SK-N-SH treated with all-trans-retinoic acid at 6 μM for 48 hours (cell line): ENCODE results near the gene MBOAT2.
A peak's percentile ranks its signal among the peaks of the same experiment; 100 is the strongest.
"Not testable (repeated sequence)": the region's sequence is repeated elsewhere in the genome, so short reads cannot be mapped to it uniquely, and the experiment has no call there.

Experiments
- ATAC-seq: fragments of 200-7000 bp; cut with Tn5 transposase; 3 replicates; pipeline ENCODE4 v1.9.1; 2020; ENCODE audit warnings: mild to moderate bottlenecking, moderate library complexity
- CREB5 ChIP-seq: fragments of 250-450 bp; sonication (Bioruptor Pico); IDR thresholded peaks from 2 replicates; pipeline ENCODE4 v1.5.1; 2020; ENCODE audit warnings: low read depth, mild to moderate bottlenecking, moderate library complexity
- CSRNP3 ChIP-seq: fragments of 250-450 bp; sonication (Bioruptor Pico); IDR thresholded peaks from 2 replicates; pipeline ENCODE4 v1.5.1; 2021; ENCODE audit warnings: mild to moderate bottlenecking, moderate library complexity
- ISL1 ChIP-seq: fragments of 250-450 bp; sonication (Bioruptor Pico); IDR thresholded peaks from 2 replicates; pipeline ENCODE4 v2.1.2; 2022; ENCODE audit warnings: mild to moderate bottlenecking, moderate library complexity
- OSR1 ChIP-seq: fragments of 250-450 bp; sonication (Bioruptor Pico); IDR thresholded peaks from 2 replicates; pipeline ENCODE4 v1.8.0; 2022; ENCODE audit warnings: moderate library complexity, mild to moderate bottlenecking, inconsistent platforms
- POU6F1 ChIP-seq: fragments of 250-450 bp; sonication (Bioruptor Pico); IDR thresholded peaks from 2 replicates; pipeline ENCODE4 v1.8.0; 2021; ENCODE audit warnings: low read depth, mild to moderate bottlenecking, moderate library complexity, borderline replicate concordance
- TCF4 ChIP-seq: fragments of 250-450 bp; sonication (Bioruptor Pico); IDR thresholded peaks from 2 replicates; pipeline ENCODE4 v1.8.0; 2021; ENCODE audit warnings: mild to moderate bottlenecking, moderate library complexity, borderline replicate concordance
- TOX ChIP-seq: fragments of 250-450 bp; sonication (Bioruptor Pico); IDR thresholded peaks from 2 replicates; pipeline ENCODE4 v1.8.0; 2021; ENCODE audit warnings: mild to moderate bottlenecking, moderate library complexity, borderline replicate concordance
- TSHZ2 ChIP-seq: fragments of 250-450 bp; sonication (Bioruptor Pico); IDR thresholded peaks from 2 replicates; pipeline ENCODE4 v1.5.0; 2020; ENCODE audit warnings: mild to moderate bottlenecking, moderate library complexity
- ZFP3 ChIP-seq: fragments of 250-450 bp; sonication (Bioruptor Pico); IDR thresholded peaks from 2 replicates; pipeline ENCODE4 v1.5.0; 2020; ENCODE audit warnings: mild to moderate bottlenecking, moderate library complexity
- ZFP30 ChIP-seq: fragments of 450-650 bp; formaldehyde crosslinking; IDR thresholded peaks from 2 replicates; pipeline ENCODE4 v1.5.0; 2022; ENCODE audit warnings: mild to moderate bottlenecking, moderate library complexity
- ZNF8 ChIP-seq: fragments of 450-650 bp; formaldehyde crosslinking; IDR thresholded peaks from 2 replicates; pipeline ENCODE4 v1.5.0; 2020; ENCODE audit warnings: mild to moderate bottlenecking, moderate library complexity

The MBOAT2 gene

GRCh38 chr2:8922431-8922830, 81.1 kb downstream of the MBOAT2 start:
- ATAC-seq = no peak
- TF ChIP-seq OSR1 (CRISPR knock-in tag) = no peak
- TF ChIP-seq CREB5 (CRISPR knock-in tag) = no peak
- TF ChIP-seq POU6F1 (CRISPR knock-in tag) = no peak
- TF ChIP-seq ZFP3 (CRISPR knock-in tag) = no peak
- no peak for TF ChIP-seq ISL1

GRCh38 chr2:8918412-8918811, 85.1 kb downstream of the MBOAT2 start:
- no peak for ATAC-seq
- TF ChIP-seq TCF4 (CRISPR knock-in tag) (no peak), ZNF8 (CRISPR knock-in tag) (no peak), CSRNP3 (CRISPR knock-in tag) (no peak), TSHZ2 (no peak), ZFP30 (CRISPR knock-in tag) (no peak)

GRCh38 chr2:8915941-8916340, 87.5 kb downstream of the MBOAT2 start:
- TF ChIP-seq TOX (CRISPR knock-in tag) (no peak), ISL1 (no peak), ZNF8 (CRISPR knock-in tag) (no peak)
- no peak for ATAC-seq

GRCh38 chr2:8913767-8914166, 89.7 kb downstream of the MBOAT2 start:
- TF ChIP-seq ZNF8 (CRISPR knock-in tag) = peak; percentile 94
- ATAC-seq = not testable (repeated sequence)

- ATAC-seq = no peak
- peak; percentile 31; the same call in 1 of the 2 replicates for TF ChIP-seq TCF4 (CRISPR knock-in tag)
- TF ChIP-seq CREB5 (CRISPR knock-in tag) = no peak
Observed at GRCh38 chr2:8907764-8908288, 95.7 kb downstream of the MBOAT2 start.

- not testable (repeated sequence) for ATAC-seq
Observed at GRCh38 chr2:8903924-8904323, 99.6 kb downstream of the MBOAT2 start.

- ATAC-seq = not testable (repeated sequence)
Observed at GRCh38 chr2:8902757-8903156, 100.7 kb downstream of the MBOAT2 start.

- not testable (repeated sequence) for ATAC-seq
Observed at GRCh38 chr2:8897206-8897605, 106.3 kb downstream of the MBOAT2 start.

- ATAC-seq = not testable (repeated sequence)
Observed at GRCh38 chr2:8896671-8897070, 106.8 kb downstream of the MBOAT2 start.

GRCh38 chr2:8895087-8895912, 108.2 kb downstream of the MBOAT2 start:
- not testable (repeated sequence) for ATAC-seq
